WI38 (cell line): ENCODE measurements around the gene HOXA10.

Experiments
- H3K4me3 ChIP-seq: 2 replicates; pipeline ENCODE4 v1.5.1; 2011; ENCODE audit warnings: low read depth, mild to moderate bottlenecking, control low read depth, low read length
- CTCF ChIP-seq: IDR thresholded peaks from 2 replicates; pipeline ENCODE4 v1.5.1; 2012; ENCODE audit warnings: low read depth, mild to moderate bottlenecking, control low read depth, low read length

The HOXA10 gene

GRCh38 chr7:27203365-27203953 lies 29.3 kb upstream of the HOXA10 start:
- TF ChIP-seq CTCF: no peak

GRCh38 chr7:27202862-27203134 lies 28.7 kb upstream of the HOXA10 start:
- TF ChIP-seq CTCF: no peak
- H3K4me3 ChIP-seq: no peak overlapping the region

More at GRCh38 chr7:27203365-27203953, 29.3 kb upstream of the HOXA10 start:
- H3K4me3 ChIP-seq: no peak overlapping the region

- TF ChIP-seq CTCF: no peak
- H3K4me3 ChIP-seq: no peak overlapping the region
Measured at GRCh38 chr7:27202018-27202861, 28.1 kb upstream of the HOXA10 start.

GRCh38 chr7:27201580-27202017 lies 27.5 kb upstream of the HOXA10 start:
- H3K4me3 ChIP-seq: no peak overlapping the region
- no peak for TF ChIP-seq CTCF

- TF ChIP-seq CTCF: no peak
- H3K4me3 ChIP-seq: no peak overlapping the region
Measured at GRCh38 chr7:27200761-27201579, 26.9 kb upstream of the HOXA10 start.

GRCh38 chr7:27199849-27200760 lies 26.0 kb upstream of the HOXA10 start, which contains the start of gene HOXA13:
Gene HOXA13, minus strand, starts transcription at chr7:27200091. Its CDS starts 14 bp downstream, at chr7:27200077.
- no peak for TF ChIP-seq CTCF
- H3K4me3 ChIP-seq: 0 out of 2 replicates have a peak within 1 kb of the TSS, but pooled peaks have one; percentile 10
